Gastrocnemius medialis (tissue), 4 donors: ENCODE results near the gene CORO6. TPM values are rescaled to one million over a fixed set of nuclear protein-coding genes. Genes with fewer than 3 reads are reported as not detected.

Experiments
- ATAC-seq, 2 donors: fragments of 150-250 bp; one replicate each; pipeline ENCODE4 v1.9.1; 2016
- DNase-seq, 2 donors: peaks; one replicate each; pipeline ENCODE4 v3.0.0-alpha.2; 2019
- H3K27ac ChIP-seq, 4 donors: fragments of 200-600 bp; sonication (generic); 1 replicate in 1 of 4; 2 replicates in 3 of 4; pipeline ENCODE4 v1.5.1; 2016 to 2018; ENCODE audit warnings: mild to moderate bottlenecking in 2 of 4, moderate library complexity in 1 of 4
- H3K27me3 ChIP-seq, 3 donors: fragments of 200-600 bp; sonication (generic) in 2 of 3; 1 replicate in 1 of 3; 2 replicates in 2 of 3; pipeline versions ENCODE4 v1.5.1 to v1.6.0; 2016 to 2019; ENCODE audit warnings: mild to moderate bottlenecking in 1 of 3, moderate library complexity in 1 of 3
- H3K36me3 ChIP-seq, 2 donors: fragments of 200-600 bp; sonication (generic) in 1 of 2; one replicate each; pipeline ENCODE4 v1.5.1; 2017 to 2018
- H3K4me1 ChIP-seq, 2 donors: fragments of 200-600 bp; sonication (generic) in 1 of 2; one replicate each; pipeline ENCODE4 v1.5.1; 2016 to 2017; ENCODE audit warnings: mild to moderate bottlenecking in 2 of 2
- H3K4me3 ChIP-seq, 4 donors: fragments of 200-600 bp; sonication (generic) in 3 of 4; 1 replicate in 1 of 4; 2 replicates in 3 of 4; pipeline ENCODE4 v1.5.1; 2016 to 2019; ENCODE audit warnings: mild to moderate bottlenecking in 2 of 4
- H3K9me3 ChIP-seq, 3 donors: fragments of 200-600 bp; sonication (generic) in 2 of 3; 1 replicate in 1 of 3; 2 replicates in 2 of 3; pipeline ENCODE4 v1.5.1; 2016 to 2019
- CTCF ChIP-seq, 5 experiments: fragments of 450-650 bp in 3 of 5; fragments of 200-600 bp in 2 of 5; sonication (generic) in 2 of 5; IDR thresholded peaks in 4 of 5; conservative IDR thresholded peaks in 1 of 5; 1 replicate in 4 of 5; 2 replicates in 1 of 5; pipeline ENCODE4 v1.5.1; 2016 to 2019; ENCODE audit warnings: antibody characterized with exemption in 5 of 5, mild to moderate bottlenecking in 3 of 5, moderate library complexity in 3 of 5
- POLR2A ChIP-seq, 2 donors: fragments of 450-650 bp; IDR thresholded peaks; one replicate each; pipeline ENCODE4 v1.6.1; 2017; ENCODE audit warnings: antibody characterized with exemption in 2 of 2, mild to moderate bottlenecking in 2 of 2, moderate library complexity in 2 of 2
- in situ Hi-C, 4 donors: fragments of 200-750 bp; cut with MboI; loops; one replicate each; pipeline versions ENCODE4 v1.15.0 to v1.8.0; 2017; ENCODE audit warnings: low sequenced_read_pairs in 4 of 4
- intact Hi-C: fragments of 100-400 bp; cut with DNase I; formaldehyde crosslinking; loops from one replicate; pipeline ENCODE4 v1.15.1; 2023; ENCODE audit warnings: low total_unique reads
- total RNA-seq, 4 donors: library from RNA; depleted of rRNA; stranded (reverse); fragments of >200 nt; gene quantifications; one replicate each; pipeline versions ENCODE4 v1.1.0 to v1.2.3, GENCODE V29; 2016

The CORO6 gene
- total RNA-seq, 4 donors from 2014 or later = 409 to 694 (median 563) TPM

- Histone ChIP-seq H3K36me3 (peaks cover 0 to 17% of the 10 kb centered on the region in 2 donors), H3K27me3 (no peaks in the 10 kb centered on the region), H3K4me3 (peak overlapping the region; percentile 89 to 99 (median 96)), H3K27ac (peak overlapping the region; percentile 98 to 100 (median 99)), H3K9me3 (no peaks in the 10 kb centered on the region), H3K4me1 (peaks cover 62 to 66% of the 10 kb centered on the region in 2 donors)
- DNase-seq (peak in 1 of 2 donors; percentile 75), ATAC-seq (peak; percentile 9 to 10)
- intact Hi-C loops (loop anchor here (5.0 to 10.0 kb wide), 3 partner anchors 56 to 487 kb away; no protein-coding TSS in a partner anchor), in situ Hi-C loops (loop anchor here in 3 of 4 donors (10.0 to 25.0 kb wide), 3 partner anchors 153 to 316 kb away; partner anchors contain the start of genes EFCAB5 (in 2 of the 3) and SSH2 (in 2 of the 3))
- TF ChIP-seq POLR2A (IDR thresholded peaks at IDR 0.05) (no peak), CTCF (IDR thresholded peaks at IDR 0.05 in 4 of 5, conservative IDR thresholded peaks at IDR 0.05 in 1 of 5) (no peak)
Observed at GRCh38 chr17:29621751-29622194, 939 bp downstream of the CORO6 start.

- in situ Hi-C loops = loop anchor here in 3 of 4 donors (10.0 to 25.0 kb wide), 3 partner anchors 154 to 316 kb away; partner anchors contain the start of genes EFCAB5 (in 2 of the 3) and SSH2 (in 2 of the 3)
- no peaks in the 10 kb centered on the region for H3K9me3 ChIP-seq
- peaks cover 65 to 66% of the 10 kb centered on the region in 2 donors for H3K4me1 ChIP-seq
- H3K27ac ChIP-seq = peak overlapping the region; percentile 98 to 100 (median 99)
- H3K27me3 ChIP-seq = no peaks in the 10 kb centered on the region
- ATAC-seq (no peak), DNase-seq (peak in 1 of 2 donors; percentile 46)
- H3K4me3 ChIP-seq = peak overlapping the region; percentile 89 to 99 (median 96)
- TF ChIP-seq CTCF (IDR thresholded peaks at IDR 0.05 in 4 of 5, conservative IDR thresholded peaks at IDR 0.05 in 1 of 5) (no peak), POLR2A (IDR thresholded peaks at IDR 0.05) (no peak)
- H3K36me3 ChIP-seq = peaks cover 0 to 21% of the 10 kb centered on the region in 2 donors
- intact Hi-C loops = loop anchor here (1.0 to 10.0 kb wide), 4 partner anchors 18 to 486 kb away; no protein-coding TSS in a partner anchor
Observed at GRCh38 chr17:29620779-29621500, 1.8 kb downstream of the CORO6 start.

GRCh38 chr17:29620271-29620670 lies 2.4 kb downstream of the CORO6 start:
- Histone ChIP-seq H3K9me3 (no peaks in the 10 kb centered on the region), H3K36me3 (peaks cover 0 to 21% of the 10 kb centered on the region in 2 donors), H3K4me1 (peaks cover 62 to 68% of the 10 kb centered on the region in 2 donors), H3K27me3 (no peaks in the 10 kb centered on the region), H3K4me3 (peak overlapping the region; percentile 89 to 99 (median 96)), H3K27ac (peak overlapping the region; percentile 98 to 100 (median 99))
- peak; percentile 43 to 45 for ATAC-seq
- intact Hi-C loops (loop anchor here (1.0 to 10.0 kb wide), 4 partner anchors 19 to 485 kb away; no protein-coding TSS in a partner anchor), in situ Hi-C loops (loop anchor here in 3 of 4 donors (10.0 to 25.0 kb wide), 3 partner anchors 155 to 317 kb away; partner anchors contain the start of genes EFCAB5 (in 2 of the 3) and SSH2 (in 2 of the 3))
- TF ChIP-seq POLR2A (IDR thresholded peaks at IDR 0.05) (peak; percentile 36 to 51), CTCF (IDR thresholded peaks at IDR 0.05 in 4 of 5, conservative IDR thresholded peaks at IDR 0.05 in 1 of 5) (no peak)
- DNase-seq = peak; percentile 77 to 91

- Histone ChIP-seq H3K27ac (peak overlapping the region; percentile 98 to 100 (median 99)), H3K36me3 (peaks cover 0 to 21% of the 10 kb centered on the region in 2 donors), H3K27me3 (no peaks in the 10 kb centered on the region), H3K4me3 (peak overlapping the region; percentile 45 to 99 (median 92)), H3K4me1 (peaks cover 72% of the 10 kb centered on the region in 2 donors), H3K9me3 (no peaks in the 10 kb centered on the region)
- intact Hi-C loops = loop anchor here (1.0 kb wide), 2 partner anchors 160 to 311 kb away; partner anchors contain the start of gene SSH2
- peak; percentile 73 to 92 for DNase-seq
- peak; percentile 39 to 53 for ATAC-seq
- in situ Hi-C loops = loop anchor here in 3 of 4 donors (25.0 kb wide), 2 partner anchors 293 to 318 kb away; partner anchors contain the start of genes EFCAB5 (in 2 of the 3) and SSH2 (in 2 of the 3)
- peak; percentile 81 to 82 for TF ChIP-seq POLR2A (IDR thresholded peaks at IDR 0.05)
- peak in 4 of 5 experiments; percentile 11 to 50 (median 32) for TF ChIP-seq CTCF (IDR thresholded peaks at IDR 0.05 in 4 of 5, conservative IDR thresholded peaks at IDR 0.05 in 1 of 5)
Observed at GRCh38 chr17:29619251-29619650, 3.5 kb downstream of the CORO6 start.
